H1 (cell line): ENCODE measurements around the gene MYO5A. TPM values are rescaled to one million over a fixed set of nuclear protein-coding genes. Genes with fewer than 3 reads are reported as not detected.

Experiments
- CTCF ChIA-PET: fragments of 300-600 bp; sonication (Branson Sonifier 250); formaldehyde crosslinking; loops from one replicate; lab custom pipeline; 2021; ENCODE audit not compliant: partially characterized antibody; lab: Charles Lee
- POLR2A ChIA-PET: fragments of 300-600 bp; sonication (Branson Sonifier 250); formaldehyde crosslinking; loops from one replicate; lab custom pipeline; 2021; ENCODE audit warnings: inconsistent platforms; ENCODE audit not compliant: partially characterized antibody; lab: Charles Lee
- DNase-seq, 2 experiments: peaks; one replicate each; pipeline versions ENCODE4 v3.0.0 to v3.0.0-alpha.2; 2010 to 2022; ENCODE audit warnings: low spot score in 2 of 2, low read depth in 1 of 2, mixed read lengths in 1 of 2
- FAIRE-seq: peaks from 2 replicates; lab custom pipeline; 2011; peaks lifted over from hg19 to GRCh38; lab: Jason Lieb, UNC
- H2AFZ ChIP-seq: 2 replicates; pipeline ENCODE4 v1.8.1; 2012; ENCODE audit warnings: low read length, inconsistent platforms
- H2AK5ac ChIP-seq: 2 replicates; pipeline ENCODE4 v1.6.1; 2013; ENCODE audit warnings: low read depth, low read length
- H2BK120ac ChIP-seq: replicated peaks from 2 replicates; pipeline ENCODE3; 2013; ENCODE audit warnings: low read depth, low read length, inconsistent platforms
- H2BK12ac ChIP-seq: 2 replicates; pipeline ENCODE4 v1.6.1; 2013; ENCODE audit warnings: low read depth, low read length
- H2BK15ac ChIP-seq: 2 replicates; pipeline ENCODE4 v1.6.1; 2013; ENCODE audit warnings: low read length
- H2BK20ac ChIP-seq: 2 replicates; pipeline ENCODE4 v1.6.1; 2013; ENCODE audit warnings: low read length
- H2BK5ac ChIP-seq: 2 replicates; pipeline ENCODE4 v1.6.1; 2013; ENCODE audit warnings: low read depth, low read length
- H3K14ac ChIP-seq: 2 replicates; pipeline ENCODE4 v1.6.1; 2013; ENCODE audit warnings: inconsistent platforms; ENCODE audit not compliant: insufficient read length
- H3K18ac ChIP-seq: 2 replicates; pipeline ENCODE4 v1.6.1; 2013; ENCODE audit warnings: low read length; ENCODE audit errors: extremely low read depth
- H3K23ac ChIP-seq: 2 replicates; pipeline ENCODE4 v1.6.1; 2013; ENCODE audit warnings: inconsistent platforms; ENCODE audit not compliant: insufficient read length
- H3K23me2 ChIP-seq: 2 replicates; pipeline ENCODE4 v1.6.1; 2013; ENCODE audit warnings: low read depth, low read length
- H3K27ac ChIP-seq: 2 replicates; pipeline ENCODE4 v1.6.1; 2011; ENCODE audit warnings: low read depth, low read length, inconsistent platforms
- H3K27me3 ChIP-seq, 4 experiments: replicated peaks in 1 of 4; 1 replicate in 1 of 4; 2 replicates in 3 of 4; pipeline versions ENCODE4 v1.6.1 to v1.8.1; 2011 to 2013; ENCODE audit warnings: low read length in 3 of 4, mild to moderate bottlenecking in 3 of 4, inconsistent platforms in 2 of 4, mixed read lengths in 2 of 4, moderate library complexity in 1 of 4; ENCODE audit not compliant: control insufficient read depth in 3 of 4, insufficient read depth in 3 of 4; ENCODE audit errors: extremely low read depth in 1 of 4
- H3K36me3 ChIP-seq, 4 experiments: 2 replicates each; pipeline versions ENCODE4 v1.6.1 to v1.8.1; 2011 to 2013; ENCODE audit warnings: mild to moderate bottlenecking in 4 of 4, low read length in 3 of 4, moderate library complexity in 2 of 4, control low read depth in 1 of 4, inconsistent platforms in 1 of 4; ENCODE audit not compliant: insufficient read depth in 4 of 4, control insufficient read depth in 2 of 4
- H3K4ac ChIP-seq: replicated peaks from 2 replicates; pipeline ENCODE3; 2013; ENCODE audit warnings: low read length, low read depth, mixed read lengths, inconsistent platforms; ENCODE audit not compliant: insufficient read length
- H3K4me1 ChIP-seq, 4 experiments: replicated peaks in 1 of 4; 1 replicate in 1 of 4; 2 replicates in 3 of 4; pipeline versions ENCODE4 v1.6.1 to v1.8.1; 2011 to 2013; ENCODE audit warnings: low read length in 3 of 4, inconsistent platforms in 2 of 4, mixed read lengths in 1 of 4; ENCODE audit not compliant: insufficient read depth in 4 of 4, control insufficient read depth in 3 of 4
- H3K4me2 ChIP-seq, 2 experiments: 2 replicates each; pipeline versions ENCODE4 v1.6.1 to v1.8.1; 2011 to 2013; ENCODE audit warnings: low read depth in 2 of 2, low read length in 2 of 2, control low read depth in 1 of 2, inconsistent platforms in 1 of 2, mild to moderate bottlenecking in 1 of 2; ENCODE audit not compliant: insufficient read depth in 1 of 2
- H3K4me3 ChIP-seq, 4 experiments: fragments of 200-600, 300-600 bp in 1 of 4; sonication (generic), shearing (Covaris generic), sonication (Bioruptor Twin) in 1 of 4; 2 replicates each; pipeline versions ENCODE4 v1.5.1 to v1.8.1; 2011 to 2016; ENCODE audit warnings: low read length in 4 of 4, low read depth in 3 of 4, control low read depth in 2 of 4, inconsistent platforms in 2 of 4, mild to moderate bottlenecking in 2 of 4, mixed read lengths in 1 of 4, moderate library complexity in 1 of 4; ENCODE audit not compliant: insufficient read depth in 2 of 4; ENCODE audit errors: extremely low read depth in 1 of 4
- H3K56ac ChIP-seq: replicated peaks from 2 replicates; pipeline ENCODE3; 2013; ENCODE audit warnings: low read depth, mild to moderate bottlenecking, mixed read lengths, low read length, inconsistent platforms; ENCODE audit not compliant: insufficient read length
- H3K79me1 ChIP-seq: 2 replicates; pipeline ENCODE4 v1.6.1; 2013; ENCODE audit warnings: low read depth, low read length, control low read depth
- H3K79me2 ChIP-seq, 2 experiments: 2 replicates each; pipeline versions ENCODE4 v1.6.1 to v1.8.1; 2012 to 2013; ENCODE audit warnings: low read length in 2 of 2, mild to moderate bottlenecking in 2 of 2, inconsistent platforms in 1 of 2; ENCODE audit not compliant: insufficient read depth in 2 of 2, control insufficient read depth in 1 of 2
- H3K9ac ChIP-seq, 4 experiments: replicated peaks in 1 of 4; 1 replicate in 1 of 4; 2 replicates in 3 of 4; pipeline versions ENCODE4 v1.6.1 to v1.8.1; 2011 to 2013; ENCODE audit warnings: low read depth in 3 of 4, low read length in 3 of 4, control low read depth in 2 of 4, mild to moderate bottlenecking in 2 of 4, moderate library complexity in 2 of 4, inconsistent platforms in 1 of 4; ENCODE audit errors: extremely low read depth in 1 of 4
- H3K9me3 ChIP-seq, 2 experiments: 2 replicates each; pipeline versions ENCODE4 v1.6.1 to v1.8.1; 2012 to 2013; ENCODE audit warnings: mild to moderate bottlenecking in 2 of 2, moderate library complexity in 2 of 2, control low read depth in 1 of 2, inconsistent platforms in 1 of 2, low read depth in 1 of 2, low read length in 1 of 2, mixed read lengths in 1 of 2; ENCODE audit not compliant: insufficient read depth in 2 of 2
- H4K20me1 ChIP-seq, 2 experiments: replicated peaks in 1 of 2; 2 replicates each; pipeline versions ENCODE3 to v1.8.1; 2011 to 2013; ENCODE audit warnings: inconsistent platforms in 2 of 2, low read length in 2 of 2, mild to moderate bottlenecking in 1 of 2; ENCODE audit not compliant: insufficient read depth in 2 of 2, control insufficient read depth in 1 of 2
- H4K5ac ChIP-seq: 2 replicates; pipeline ENCODE4 v1.6.1; 2013; ENCODE audit warnings: low read length, low read depth, mixed read lengths, inconsistent platforms; ENCODE audit not compliant: insufficient read length
- H4K8ac ChIP-seq: 2 replicates; pipeline ENCODE4 v1.8.0; 2013; ENCODE audit warnings: mild to moderate bottlenecking, moderate library complexity, low read length, inconsistent platforms; ENCODE audit not compliant: insufficient read depth; ENCODE audit errors: extremely low read depth
- H4K91ac ChIP-seq: replicated peaks from 2 replicates; pipeline ENCODE3; 2013; ENCODE audit warnings: low read length, mixed read lengths, inconsistent platforms; ENCODE audit not compliant: insufficient read length
- SP4 ChIP-seq: IDR thresholded peaks from 2 replicates; pipeline ENCODE4 v1.6.1; 2012; ENCODE audit warnings: low read length, inconsistent platforms
- WGBS, 2 experiments: shearing (Covaris generic) in 1 of 2; methylation state at CpG; one replicate each; pipeline versions ENCODE4 v1.1.6 to v1.1.7; 2013 to 2015; ENCODE audit warnings: low lambda C conversion rate in 2 of 2, mixed read lengths in 2 of 2, inconsistent platforms in 1 of 2, low coverage in 1 of 2, missing lambda C conversion rate in 1 of 2; ENCODE audit not compliant: insufficient replicate concordance in 2 of 2, insufficient coverage in 1 of 2, insufficient read length in 1 of 2; ENCODE audit errors: extremely low coverage in 1 of 2, missing lambda C conversion rate in 1 of 2; 5-methylcytosine and 5-hydroxymethylcytosine counted together
- polyA plus RNA-seq, 7 experiments: library from polyadenylated mRNA; depleted of rRNA in 3 of 7; stranded (reverse) in 5 of 7; unstranded in 2 of 7; fragments of >200 nt in 5 of 7; fragments of 200-250 nt in 2 of 7; gene quantifications; 1 replicate in 5 of 7; 2 replicates in 1 of 7; 4 replicates in 1 of 7; pipeline versions ENCODE4 v1.2.1 to v1.2.3, GENCODE V29; 2011 to 2013; ENCODE audit warnings: missing spikeins in 2 of 7, mixed read lengths in 2 of 7
- total RNA-seq: library from RNA; stranded (reverse); fragmentation: NEBNext Ultra II Directional; extraction: Animal tissue kit (Norgen Biotek cat#: 25700); gene quantifications from 2 replicates; pipeline ENCODE4 v1.2.1, GENCODE V29; 2021

The MYO5A gene
- total and polyA plus RNA-seq, 2 of the 8 experiments (the other 6 are each of a cell fraction or from before 2014, with no cell fraction given) = 11.4 to 24.7 TPM

DNA sequence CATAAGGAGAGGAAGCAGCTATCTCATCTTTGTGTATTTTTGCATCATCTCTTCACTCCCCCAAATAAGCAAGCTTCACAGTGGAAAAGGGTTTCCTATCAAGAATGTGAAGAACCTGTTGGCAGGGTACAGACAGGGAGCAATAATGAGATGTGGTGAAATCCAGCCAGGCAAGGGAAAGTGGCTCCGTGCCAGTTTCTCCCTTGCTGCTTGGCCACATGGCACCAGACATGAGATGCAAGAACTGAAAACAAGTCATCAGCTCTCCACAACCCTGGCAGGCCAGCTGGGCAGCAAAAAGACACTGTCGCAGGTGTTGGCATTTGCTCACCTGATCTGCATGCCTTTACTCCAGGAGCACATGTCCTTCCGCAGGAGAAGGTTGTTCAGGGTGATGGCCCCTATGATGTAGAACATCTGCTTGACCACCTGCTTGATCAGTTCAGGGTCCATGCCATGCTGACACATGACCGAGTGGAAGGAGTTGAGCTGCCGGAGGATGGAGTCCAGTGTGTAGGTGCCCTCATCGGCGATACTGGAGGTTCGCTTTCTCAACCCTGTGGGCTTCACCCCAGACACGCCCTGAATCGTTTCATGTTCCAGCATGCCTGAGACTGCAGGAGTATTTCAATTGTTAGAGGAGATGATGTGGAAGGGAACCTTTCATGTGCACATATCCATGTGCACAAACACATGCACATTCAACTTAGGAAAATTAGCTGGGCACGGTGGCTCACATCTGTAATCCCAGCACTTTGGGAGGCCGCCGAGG lies 209.8 kb downstream of the MYO5A start:
- peak overlapping the region; percentile 54; the same call in 1 of the 2 replicates for H2BK5ac ChIP-seq
- no peak overlapping the region for H2BK120ac ChIP-seq
- TF ChIP-seq SP4 = no peak
- no peak overlapping the region for H4K5ac ChIP-seq
- H3K18ac ChIP-seq = no peak overlapping the region
- H2BK15ac ChIP-seq = no peak overlapping the region
- H3K36me3 ChIP-seq = peaks cover 3 to 21% (median 4%) of the 10 kb centered on the region in 4 experiments; a peak in 6 of 8 replicates
- no peaks in the 10 kb centered on the region; the same call in 1 of the 2 replicates for H3K23me2 ChIP-seq
- H3K79me1 ChIP-seq = no peaks in the 10 kb centered on the region
- H4K20me1 ChIP-seq = peaks cover 0 to 2% of the 10 kb centered on the region in 2 experiments
- no peak overlapping the region for H3K4ac ChIP-seq
- no peaks in the 10 kb centered on the region for H3K4me1 ChIP-seq
- no peak overlapping the region for H2BK12ac ChIP-seq
- no peak overlapping the region for H2AFZ ChIP-seq
- H3K9ac ChIP-seq = no peak overlapping the region
- 97% methylated on average over 13 of the region's 13 CpGs; no CpG with 5 or more reads in 1 of the 2 experiments for WGBS, 2 experiments
- no peak overlapping the region for H2AK5ac ChIP-seq
- H3K27me3 ChIP-seq = no peaks in the 10 kb centered on the region
- FAIRE-seq (no peak), DNase-seq (no peak)
- H3K56ac ChIP-seq = no peak overlapping the region
- no peaks in the 10 kb centered on the region for H3K79me2 ChIP-seq
- H2BK20ac ChIP-seq = no peak overlapping the region
- H3K9me3 ChIP-seq = no peaks in the 10 kb centered on the region
- H3K14ac ChIP-seq = no peak overlapping the region
- no peak overlapping the region for H3K4me2 ChIP-seq
- ChIA-PET POLR2A (interaction anchor here (0.9 to 1.8 kb wide), 2 partner anchors 24 to 28 kb away, joined by 3 to 4 read pairs; partner anchors contain the start of gene MYO5C), CTCF (interaction anchor here (1.9 kb wide), 1 partner anchor 65 kb away, joined by 6 read pairs; no protein-coding TSS in a partner anchor)
- H3K27ac ChIP-seq = no peak overlapping the region
- no peak overlapping the region for H4K91ac ChIP-seq
- no peak overlapping the region for H3K23ac ChIP-seq
- no peak overlapping the region for H3K4me3 ChIP-seq
- no peak overlapping the region for H4K8ac ChIP-seq
